ENCODE data around the gene C12orf42. TPM values are rescaled to one million over a fixed set of nuclear protein-coding genes. Genes with fewer than 3 reads are reported as not detected.

C12orf42 gene
- total RNA-seq, result under 1 TPM; 0.46 to 0.50 (median 0.49) TPM

DNA sequence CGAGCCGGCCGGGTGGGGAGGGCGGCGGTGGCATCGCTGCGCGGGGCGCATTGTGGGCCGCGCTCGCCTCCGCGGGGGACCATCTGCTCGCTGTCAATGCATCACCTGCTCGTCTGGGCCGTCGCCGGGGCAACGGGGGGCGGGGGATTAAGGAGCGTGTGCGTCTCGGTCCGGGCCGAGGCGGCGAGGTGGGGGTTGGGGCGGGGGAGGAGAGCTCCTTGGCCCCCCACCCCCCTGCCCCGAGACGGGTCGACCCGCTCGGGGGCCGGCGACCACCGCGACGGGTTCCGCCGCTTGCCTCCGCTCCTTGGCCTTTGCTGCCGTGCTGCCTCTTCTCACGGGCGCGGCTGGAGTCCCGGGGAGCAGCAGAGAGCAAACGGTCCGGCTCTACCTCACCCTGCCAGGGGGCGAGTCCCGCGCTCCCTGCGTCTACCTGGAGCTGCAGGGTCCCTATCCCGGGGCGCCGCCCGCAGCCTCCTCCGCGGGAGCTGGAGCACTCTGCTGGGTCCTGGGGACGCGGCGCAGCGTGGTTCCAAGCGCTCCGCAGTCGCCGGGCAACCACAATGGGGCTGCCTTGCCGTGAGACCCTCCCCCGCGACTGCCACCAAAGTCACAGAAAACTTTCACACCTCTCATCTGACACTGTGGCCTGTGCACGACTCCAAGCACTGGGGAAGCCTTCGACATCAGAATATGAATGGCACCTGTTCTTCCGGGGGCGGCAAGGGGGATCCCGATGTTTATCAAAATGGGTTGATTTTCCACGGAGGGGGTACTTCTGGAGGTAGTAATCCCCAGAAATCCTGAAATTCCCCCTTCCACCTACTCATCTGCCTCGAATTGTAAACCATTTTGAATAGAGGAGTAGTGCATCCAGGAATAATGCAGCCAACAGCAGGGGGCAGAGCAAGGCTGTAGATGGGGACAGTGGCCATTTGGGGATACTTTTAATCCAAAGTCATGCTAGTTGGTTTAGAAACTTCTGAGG is at the start of gene C12orf42:
C12orf42 (minus strand) TSS at position 500 of the 988 bp plus-strand sequence. CDS start 17,542 bp downstream, outside the sequence.
- peak; percentile 42 for DNase-seq
- Mint-ChIP-seq H3K36me3 (ENCODE audit: insufficient read depth) (no peaks in the 10 kb centered on the region), H3K4me1 (ENCODE audit: low read depth) (peaks cover 22% of the 10 kb centered on the region), H3K9me3 (peaks cover 6% of the 10 kb centered on the region), H3K4me3 (peak within 1 kb of the TSS; percentile 74), H3K27me3 (ENCODE audit: low read depth) (peaks cover 32% of the 10 kb centered on the region)
- ATAC-seq, result peak; percentile 68 to 71

DNA sequence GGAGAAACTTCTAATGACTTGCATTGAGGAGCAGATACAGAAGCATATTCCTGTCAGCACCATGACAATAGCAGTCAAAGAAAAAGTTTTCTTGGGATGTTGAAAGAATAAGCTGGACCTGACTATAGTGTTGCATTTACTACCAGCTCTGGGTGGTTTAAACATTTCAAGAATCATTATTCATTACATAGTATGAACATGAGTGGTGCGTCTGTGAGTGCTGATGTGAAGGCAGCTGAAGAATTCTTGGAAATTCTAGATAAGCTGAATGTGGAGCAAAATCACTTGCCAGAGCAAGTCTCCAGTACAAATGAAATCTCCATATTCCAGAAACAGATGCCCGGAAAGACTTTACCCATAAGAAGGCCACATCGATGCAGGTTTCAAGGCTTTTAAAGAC is 46.3 kb upstream of the C12orf42 start:
- no peaks in the 10 kb centered on the region for H3K36me3 Mint-ChIP-seq (ENCODE audit: insufficient read depth)
- DNase-seq, result no peak
- no peaks in the 10 kb centered on the region for H3K9me3 Mint-ChIP-seq
- peaks cover 2% of the 10 kb centered on the region for H3K27me3 Mint-ChIP-seq (ENCODE audit: low read depth)
- ATAC-seq, result no peak
- H3K4me1 Mint-ChIP-seq (ENCODE audit: low read depth), result no peaks in the 10 kb centered on the region
- H3K4me3 Mint-ChIP-seq, result no peak overlapping the region

DNA sequence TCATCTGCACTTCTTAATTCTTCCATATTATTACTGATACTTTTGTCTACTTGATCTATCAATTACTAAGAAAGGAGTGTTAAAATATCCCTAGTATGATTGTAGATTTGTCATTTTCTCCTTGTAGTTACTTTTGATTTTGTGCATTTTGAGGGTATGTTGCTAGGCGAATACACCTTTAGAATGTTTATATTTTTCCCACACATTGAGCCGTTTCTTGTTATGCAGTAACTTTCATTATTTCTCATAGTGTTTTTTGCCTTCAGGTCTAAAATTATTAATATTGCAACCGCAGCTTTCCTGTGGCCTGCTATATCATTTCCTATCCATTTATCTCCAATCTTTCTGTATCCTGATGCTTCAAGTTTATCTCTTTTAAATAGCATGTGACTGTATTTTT is 44.6 kb upstream of the C12orf42 start:
- H3K27me3 Mint-ChIP-seq (ENCODE audit: low read depth), result no peaks in the 10 kb centered on the region
- H3K4me1 Mint-ChIP-seq (ENCODE audit: low read depth), result no peaks in the 10 kb centered on the region
- H3K9me3 Mint-ChIP-seq, result no peaks in the 10 kb centered on the region
- DNase-seq (no peak), ATAC-seq (no peak)
- H3K4me3 Mint-ChIP-seq, result no peak overlapping the region
- no peaks in the 10 kb centered on the region for H3K36me3 Mint-ChIP-seq (ENCODE audit: insufficient read depth)

DNA sequence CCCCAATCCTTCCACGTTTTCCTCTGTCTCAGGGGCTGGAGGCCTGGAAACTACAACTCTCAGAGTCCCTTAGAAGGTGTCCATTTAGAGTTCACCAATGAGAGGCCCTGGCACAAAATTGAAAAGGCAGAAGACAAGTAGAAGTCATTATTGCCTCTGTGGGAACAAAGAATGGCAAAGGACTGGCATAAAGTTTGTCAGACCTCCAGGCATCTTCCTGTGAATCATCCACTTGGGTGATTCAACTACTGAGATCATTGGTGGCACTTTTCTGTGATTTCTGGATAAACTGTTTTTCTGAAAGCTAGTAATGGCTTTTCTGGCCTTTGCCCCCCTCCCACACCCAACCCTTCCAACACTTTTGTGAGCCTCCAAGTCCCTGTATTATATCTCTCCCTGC is 42.6 kb upstream of the C12orf42 start:
- H3K36me3 Mint-ChIP-seq (ENCODE audit: insufficient read depth), result no peaks in the 10 kb centered on the region
- ATAC-seq, result peak in 1 of 2 donors; percentile 37
- no peak overlapping the region for H3K4me3 Mint-ChIP-seq
- no peak for DNase-seq
- H3K27me3 Mint-ChIP-seq (ENCODE audit: low read depth), result no peaks in the 10 kb centered on the region
- no peaks in the 10 kb centered on the region for H3K4me1 Mint-ChIP-seq (ENCODE audit: low read depth)
- no peaks in the 10 kb centered on the region for H3K9me3 Mint-ChIP-seq

DNA sequence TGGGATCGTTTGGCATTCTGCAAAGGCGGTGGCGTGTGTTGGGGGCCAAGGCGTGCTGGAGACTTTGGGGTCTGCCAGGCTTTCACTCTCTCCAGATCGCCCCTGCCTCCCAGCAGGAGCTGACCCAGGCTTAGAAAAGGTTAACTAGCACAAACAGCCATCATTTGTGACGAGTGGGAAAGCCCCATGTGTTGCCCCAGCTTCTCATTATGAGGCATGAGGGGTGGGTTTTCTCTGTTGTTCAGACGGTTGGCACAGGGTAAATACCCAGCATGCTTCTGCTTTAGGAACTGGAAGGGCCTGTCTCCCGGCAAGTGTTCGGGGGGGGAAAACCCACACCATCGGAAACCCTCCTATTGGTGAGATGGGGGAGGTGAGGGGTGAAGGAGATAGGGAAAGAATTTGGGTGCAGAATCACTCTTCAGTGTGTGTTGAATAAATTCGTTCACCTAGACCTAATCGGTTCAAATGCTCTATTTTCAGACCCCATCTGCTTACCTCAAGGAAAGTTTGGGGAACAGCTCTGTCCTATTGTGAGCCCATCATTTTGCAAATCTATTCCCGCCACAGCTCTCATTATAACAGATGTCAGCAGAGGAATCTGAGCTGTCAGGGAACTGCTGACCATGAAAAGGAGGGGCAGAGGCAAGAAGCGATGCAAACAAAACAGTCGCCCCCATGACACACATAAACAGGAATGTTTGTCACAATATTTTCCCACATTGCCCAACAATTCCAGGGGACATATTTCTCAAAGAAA is 34.7 kb upstream of the C12orf42 start:
- Mint-ChIP-seq H3K4me1 (ENCODE audit: low read depth) (no peaks in the 10 kb centered on the region), H3K9me3 (no peaks in the 10 kb centered on the region), H3K36me3 (ENCODE audit: insufficient read depth) (no peaks in the 10 kb centered on the region), H3K4me3 (no peak overlapping the region), H3K27me3 (ENCODE audit: low read depth) (peaks cover 5% of the 10 kb centered on the region)
- no peak for DNase-seq
- ATAC-seq, result peak in 1 of 2 donors; percentile 48

DNA sequence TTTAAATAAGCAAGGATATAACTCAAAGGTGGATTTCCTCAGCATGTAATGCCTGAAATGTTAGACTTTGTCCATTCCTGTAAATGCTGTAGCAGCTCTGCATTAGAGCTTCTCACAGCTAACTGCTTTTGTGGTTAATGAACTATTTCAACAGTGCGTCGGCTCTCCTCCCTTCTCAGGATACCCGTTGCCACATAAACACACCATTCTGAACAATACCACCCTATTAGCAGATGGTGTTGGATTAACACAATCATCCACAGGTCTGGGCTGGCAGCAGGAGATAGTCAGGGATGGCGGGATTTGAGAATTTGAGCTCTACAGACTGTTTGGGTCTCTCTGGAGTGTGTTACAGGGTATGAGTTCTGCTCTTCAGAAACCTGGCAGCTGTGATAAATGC is 33.5 kb upstream of the C12orf42 start:
- H3K9me3 Mint-ChIP-seq, result no peaks in the 10 kb centered on the region
- no peak overlapping the region for H3K4me3 Mint-ChIP-seq
- no peak for ATAC-seq

DNA sequence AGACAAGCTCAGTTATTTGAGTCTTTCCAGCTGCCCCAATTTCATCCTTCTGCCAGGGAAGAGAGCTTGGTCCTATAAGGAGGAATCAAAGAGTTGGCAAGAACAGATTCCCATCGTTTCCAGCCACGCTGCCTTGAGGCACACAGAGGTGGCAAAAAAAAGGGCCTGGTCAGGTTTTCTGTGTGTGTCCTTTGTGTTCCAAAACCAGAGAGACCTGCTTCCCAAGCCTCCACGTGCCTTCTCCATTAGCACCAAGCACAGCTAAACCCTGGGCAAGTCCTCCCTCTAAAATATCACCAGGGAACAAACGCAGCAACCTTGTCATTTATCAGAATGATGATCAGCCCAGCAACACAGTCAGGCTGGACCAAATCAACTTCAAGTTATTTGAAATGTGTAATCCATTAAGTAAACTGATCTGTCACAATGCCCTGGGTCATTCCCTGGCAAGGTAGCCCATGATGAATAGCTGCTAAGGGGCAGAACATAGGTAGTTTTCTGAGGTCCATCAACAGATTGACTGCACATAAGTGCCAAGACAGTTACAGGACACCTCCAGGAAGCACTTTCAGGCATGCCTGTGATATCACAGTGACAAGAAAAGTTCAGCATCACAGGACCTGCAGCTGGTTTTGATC is 28.6 kb upstream of the C12orf42 start:
- Mint-ChIP-seq H3K9me3 (no peaks in the 10 kb centered on the region), H3K36me3 (ENCODE audit: insufficient read depth) (no peaks in the 10 kb centered on the region), H3K4me3 (no peak overlapping the region), H3K27me3 (ENCODE audit: low read depth) (no peaks in the 10 kb centered on the region), H3K4me1 (ENCODE audit: low read depth) (no peaks in the 10 kb centered on the region)
- no peak for ATAC-seq
- no peak for DNase-seq

More for the DNA sequence above, 33.5 kb upstream of the C12orf42 start:
- Mint-ChIP-seq H3K4me1 (ENCODE audit: low read depth) (no peaks in the 10 kb centered on the region), H3K36me3 (ENCODE audit: insufficient read depth) (no peaks in the 10 kb centered on the region), H3K27me3 (ENCODE audit: low read depth) (peaks cover 5% of the 10 kb centered on the region)
- DNase-seq, result no peak

DNA sequence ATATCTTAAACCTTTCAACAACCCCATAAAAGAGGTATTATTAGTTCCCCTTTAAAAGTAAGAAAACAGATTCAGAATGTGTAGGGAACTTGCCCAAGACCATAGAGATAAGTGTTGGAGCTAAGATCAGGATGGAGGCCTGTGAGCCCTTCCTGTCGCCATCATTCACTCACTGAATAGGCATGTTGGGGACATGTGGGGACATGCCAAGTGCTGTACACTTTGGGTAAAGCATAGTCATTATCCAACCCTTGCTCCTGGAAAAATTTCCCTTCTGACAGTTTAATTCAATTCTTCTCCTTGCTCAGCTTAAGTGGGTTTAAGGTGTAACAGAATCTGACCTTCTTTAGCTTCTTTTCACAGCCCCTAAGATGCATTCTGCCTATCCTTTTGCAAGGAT is 28.0 kb upstream of the C12orf42 start:
- Mint-ChIP-seq H3K36me3 (ENCODE audit: insufficient read depth) (no peaks in the 10 kb centered on the region), H3K27me3 (ENCODE audit: low read depth) (no peaks in the 10 kb centered on the region), H3K4me1 (ENCODE audit: low read depth) (no peaks in the 10 kb centered on the region), H3K9me3 (no peaks in the 10 kb centered on the region), H3K4me3 (no peak overlapping the region)
- ATAC-seq (no peak), DNase-seq (no peak)

DNA sequence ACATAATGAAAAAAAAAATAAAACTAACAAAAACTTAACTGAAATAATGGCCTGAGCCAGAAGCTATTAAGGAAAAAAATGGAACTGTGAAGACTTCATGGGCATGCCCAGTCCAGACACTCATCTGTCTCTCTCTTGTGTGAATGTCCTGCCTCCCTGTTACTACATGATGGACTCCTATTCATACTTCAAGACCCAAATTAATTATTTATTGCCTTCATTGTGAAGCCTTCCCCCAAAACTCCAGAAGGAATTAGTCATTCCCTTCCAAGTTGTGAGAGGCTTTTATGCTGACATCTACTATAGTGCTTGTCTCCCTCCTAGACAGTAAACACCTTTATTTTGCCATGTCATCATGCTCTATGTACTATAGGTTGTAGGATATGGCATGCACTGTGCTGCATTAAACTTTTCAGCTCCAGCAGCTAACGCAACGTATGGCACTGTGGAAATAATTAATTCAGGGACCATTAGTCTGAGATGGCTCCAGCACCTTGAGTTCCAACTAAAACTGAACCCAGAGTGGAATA is 25.0 kb upstream of the C12orf42 start:
- Mint-ChIP-seq H3K36me3 (ENCODE audit: insufficient read depth) (no peaks in the 10 kb centered on the region), H3K4me1 (ENCODE audit: low read depth) (no peaks in the 10 kb centered on the region), H3K9me3 (no peaks in the 10 kb centered on the region), H3K4me3 (no peak overlapping the region), H3K27me3 (ENCODE audit: low read depth) (no peaks in the 10 kb centered on the region)
- ATAC-seq (no peak), DNase-seq (no peak)

DNA sequence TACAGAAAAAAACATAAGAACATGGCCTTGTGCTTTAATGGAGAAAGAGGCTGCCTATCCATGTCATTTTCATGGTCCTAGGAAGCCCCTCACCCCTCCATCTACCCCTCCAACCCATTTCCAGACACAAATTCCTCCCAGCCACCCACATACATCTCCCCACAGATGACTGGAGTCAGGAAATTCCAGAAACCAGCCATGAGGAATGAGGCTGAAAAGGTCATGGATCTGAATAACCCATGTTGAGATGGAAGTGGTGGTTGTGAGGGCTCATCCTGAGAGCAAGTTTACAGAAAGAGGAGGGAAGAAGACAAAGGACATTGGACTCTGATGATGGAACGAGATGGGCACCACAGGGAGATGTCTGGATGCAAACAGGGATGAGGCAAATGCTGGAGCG is 23.9 kb upstream of the C12orf42 start:
- Mint-ChIP-seq H3K4me1 (ENCODE audit: low read depth) (no peaks in the 10 kb centered on the region), H3K9me3 (no peaks in the 10 kb centered on the region), H3K4me3 (no peak overlapping the region), H3K27me3 (ENCODE audit: low read depth) (no peaks in the 10 kb centered on the region), H3K36me3 (ENCODE audit: insufficient read depth) (no peaks in the 10 kb centered on the region)
- ATAC-seq (no peak), DNase-seq (no peak)

DNA sequence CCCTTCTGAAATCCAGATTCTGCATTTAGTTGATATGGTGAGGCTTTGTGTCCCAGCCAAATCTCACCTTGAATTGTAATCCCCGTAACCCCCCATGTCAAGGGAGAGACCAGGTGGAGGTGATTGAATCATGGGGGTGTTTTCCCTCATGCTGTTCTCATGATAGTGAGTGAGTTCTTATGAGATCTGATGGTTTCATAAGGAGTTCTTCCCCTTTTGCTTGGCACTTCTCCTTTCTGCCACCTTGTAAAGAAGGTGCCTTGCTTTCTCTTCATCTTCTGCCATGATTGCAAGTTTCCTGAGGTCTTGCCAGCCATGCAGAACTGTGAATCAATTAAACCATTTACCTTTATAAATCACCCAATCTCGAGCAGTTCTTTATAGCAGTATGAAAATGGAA is 23.1 kb upstream of the C12orf42 start:
- H3K27me3 Mint-ChIP-seq (ENCODE audit: low read depth), result no peaks in the 10 kb centered on the region
- no peak for ATAC-seq
- H3K4me3 Mint-ChIP-seq, result no peak overlapping the region
- H3K9me3 Mint-ChIP-seq, result no peaks in the 10 kb centered on the region
- H3K36me3 Mint-ChIP-seq (ENCODE audit: insufficient read depth), result no peaks in the 10 kb centered on the region
- DNase-seq, result no peak
- no peaks in the 10 kb centered on the region for H3K4me1 Mint-ChIP-seq (ENCODE audit: low read depth)

DNA sequence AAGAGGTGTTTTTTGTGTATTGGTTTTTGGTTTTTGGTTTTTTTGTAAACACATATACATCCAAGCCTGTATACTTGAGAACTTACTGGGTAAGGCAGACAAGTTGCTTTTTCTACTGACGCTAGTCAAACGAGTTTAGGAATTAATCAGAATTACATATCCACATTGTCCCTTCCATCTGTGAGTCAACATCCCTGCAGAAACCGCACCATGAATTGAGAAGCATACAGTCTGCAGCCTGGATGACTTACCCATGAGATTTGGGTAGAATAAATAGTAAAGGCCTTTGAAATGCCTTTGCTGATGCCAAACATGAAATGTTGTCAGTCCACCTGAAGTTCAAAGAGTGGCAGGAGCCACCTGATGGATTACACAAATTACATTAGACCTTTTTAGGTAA is 21.4 kb upstream of the C12orf42 start:
- Mint-ChIP-seq H3K36me3 (ENCODE audit: insufficient read depth) (no peaks in the 10 kb centered on the region), H3K27me3 (ENCODE audit: low read depth) (no peaks in the 10 kb centered on the region), H3K9me3 (no peaks in the 10 kb centered on the region), H3K4me3 (no peak overlapping the region), H3K4me1 (ENCODE audit: low read depth) (no peaks in the 10 kb centered on the region)
- DNase-seq (no peak), ATAC-seq (no peak)

DNA sequence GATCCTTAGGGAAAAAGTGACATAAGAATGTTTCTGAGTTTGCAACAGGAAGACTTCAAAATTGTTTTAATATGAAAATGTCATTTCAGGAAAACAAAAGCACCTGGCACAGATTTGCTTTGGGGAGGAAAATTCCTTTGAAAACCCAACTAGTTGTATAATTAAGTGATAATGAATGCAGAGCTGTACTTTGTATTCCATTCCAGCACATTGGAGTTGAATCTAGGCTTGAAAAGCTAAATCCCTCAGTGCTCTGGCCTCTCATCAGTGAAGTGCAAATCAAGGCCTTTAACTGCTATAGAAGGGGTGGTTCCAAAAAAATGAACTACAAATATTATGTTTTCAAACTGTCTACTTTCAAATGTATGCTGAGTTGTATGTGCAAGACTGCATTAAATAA is 19.6 kb upstream of the C12orf42 start:
- Mint-ChIP-seq H3K4me1 (ENCODE audit: low read depth) (no peaks in the 10 kb centered on the region), H3K9me3 (no peaks in the 10 kb centered on the region), H3K36me3 (ENCODE audit: insufficient read depth) (no peaks in the 10 kb centered on the region), H3K4me3 (no peak overlapping the region), H3K27me3 (ENCODE audit: low read depth) (no peaks in the 10 kb centered on the region)
- DNase-seq, result no peak
- no peak for ATAC-seq

DNA sequence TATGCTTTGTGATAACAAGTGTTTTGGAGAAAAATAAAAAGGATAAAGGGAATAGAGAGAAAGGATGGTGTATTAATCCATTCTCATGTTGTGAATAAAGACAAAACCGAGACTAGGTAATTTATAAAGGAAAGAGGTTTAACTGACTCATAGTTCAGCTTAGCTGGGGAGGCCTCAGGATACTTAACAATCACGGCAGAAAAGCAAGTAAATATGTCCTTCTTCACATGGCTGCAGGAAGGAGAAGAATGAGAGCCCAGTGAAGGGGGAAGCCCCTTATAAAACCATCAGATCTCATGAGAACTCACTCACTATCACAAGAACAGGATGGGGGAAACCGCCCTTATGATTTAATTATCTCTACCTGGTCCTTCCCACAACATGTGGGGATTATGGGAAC is 18.1 kb upstream of the C12orf42 start:
- no peaks in the 10 kb centered on the region for H3K4me1 Mint-ChIP-seq (ENCODE audit: low read depth)
- no peak for DNase-seq
- H3K27me3 Mint-ChIP-seq (ENCODE audit: low read depth), result no peaks in the 10 kb centered on the region
- H3K36me3 Mint-ChIP-seq (ENCODE audit: insufficient read depth), result no peaks in the 10 kb centered on the region
- no peak overlapping the region for H3K4me3 Mint-ChIP-seq
- peak in 1 of 2 donors; percentile 34 for ATAC-seq
- no peaks in the 10 kb centered on the region for H3K9me3 Mint-ChIP-seq

All from activated T-cell treated with anti-CD3 and anti-CD28 coated beads, Interleukin-2, amount 50 U/mL, for 4 hours (primary cell).